ENCODE results near the gene CACNG4.

Gene CACNG4

DNA sequence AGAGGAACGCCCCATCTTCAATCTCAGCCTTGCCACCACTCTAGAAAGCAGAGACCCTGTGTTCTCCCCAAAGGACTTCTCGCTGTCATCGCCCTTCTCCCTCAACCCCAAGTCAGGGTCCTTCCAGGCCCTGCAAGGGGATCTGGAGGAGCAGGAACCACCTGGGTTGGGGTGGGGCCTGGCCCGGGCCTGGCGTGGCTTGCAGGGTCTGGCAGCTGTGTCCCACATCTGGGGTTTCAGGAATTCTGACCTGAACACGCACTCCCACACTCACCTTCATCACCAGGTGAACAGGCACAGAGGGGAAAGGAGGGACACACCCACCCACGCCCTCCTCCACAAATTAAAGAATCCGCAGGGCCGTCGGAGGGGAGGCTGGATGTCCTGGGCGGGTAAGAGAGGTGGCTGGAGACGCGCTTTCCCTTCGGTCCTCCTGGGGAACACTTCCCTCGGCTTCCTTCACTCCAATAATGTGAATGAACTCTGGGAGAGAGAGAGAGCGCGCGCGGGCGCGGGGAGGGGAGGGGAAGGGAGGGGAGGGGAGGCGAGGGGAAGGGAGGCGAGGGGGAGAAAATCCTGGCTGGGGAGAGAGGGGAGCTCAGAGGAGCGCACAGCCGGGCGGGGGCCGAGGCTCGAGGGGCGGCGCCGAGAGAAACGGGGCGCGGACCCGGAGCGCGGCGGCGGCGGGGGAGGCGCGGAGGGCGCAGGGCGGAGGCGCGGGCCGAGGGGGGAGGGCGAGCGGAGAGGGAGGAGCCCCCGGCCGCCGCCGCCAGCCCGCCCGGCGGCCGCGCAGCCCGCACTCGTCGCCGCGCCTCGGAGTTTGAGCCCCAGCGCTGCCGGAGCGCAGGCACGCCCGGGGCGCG lies at the start of gene CACNG4:
TSS of gene CACNG4 (plus strand) at position 799 of the 863 bp plus-strand sequence. CDS start 205 bp downstream, outside the sequence.
- DNase-seq (ENCODE audit: low read depth), result no peak

DNA sequence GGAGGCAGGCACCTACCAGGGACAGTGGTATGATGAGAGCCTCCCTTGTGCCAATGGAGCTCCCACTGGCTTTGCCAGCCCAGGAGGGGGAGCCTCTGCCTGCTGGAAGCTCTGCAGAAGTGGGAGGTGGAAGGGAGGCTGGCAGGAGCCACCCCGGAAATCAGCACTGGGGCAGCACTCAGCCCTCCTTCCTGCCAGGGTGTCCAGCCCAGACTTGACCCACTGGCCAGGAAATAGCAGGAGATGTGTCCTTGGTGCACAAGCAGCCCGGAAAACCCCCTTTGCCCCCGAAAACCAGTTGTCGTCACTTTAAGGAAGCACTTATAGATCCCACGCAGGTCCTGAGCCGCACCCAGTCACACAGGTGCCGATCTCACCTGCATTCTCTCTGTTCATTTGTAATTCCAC lies 49.3 kb upstream of the CACNG4 start:
- no peak for DNase-seq (ENCODE audit: low read depth)

- DNase-seq (ENCODE audit: low read depth), result no peak
These were observed 48.7 kb upstream of the CACNG4 start for GRCh38 chr17:66915792-66916191.

GRCh38 chr17:66916946-66917345 lies 47.6 kb upstream of the CACNG4 start:
- no peak for DNase-seq (ENCODE audit: low read depth)

DNA sequence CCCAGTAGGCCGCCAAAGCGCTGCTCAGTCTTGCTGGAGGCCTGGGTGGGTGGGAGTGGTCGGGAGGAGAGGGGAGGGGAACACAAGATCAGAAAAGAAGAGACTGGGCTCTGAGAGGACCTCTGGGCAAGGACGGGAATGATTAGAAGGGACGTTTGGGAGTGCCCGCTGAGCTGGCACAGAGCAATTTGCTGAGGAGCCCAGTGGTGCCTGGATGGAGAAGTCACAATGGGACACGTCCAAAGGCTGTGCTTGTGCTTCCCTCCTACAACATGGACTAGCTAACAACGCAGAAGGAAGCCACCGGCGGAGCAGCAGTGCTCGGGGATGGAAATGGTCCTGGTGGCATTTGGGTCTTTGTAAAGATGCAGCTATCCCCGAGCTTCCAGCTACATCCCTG lies 45.6 kb upstream of the CACNG4 start:
- DNase-seq (ENCODE audit: low read depth), result no peak

GRCh38 chr17:66920435-66920834 lies 44.1 kb upstream of the CACNG4 start:
- DNase-seq (ENCODE audit: low read depth), result no peak

DNA sequence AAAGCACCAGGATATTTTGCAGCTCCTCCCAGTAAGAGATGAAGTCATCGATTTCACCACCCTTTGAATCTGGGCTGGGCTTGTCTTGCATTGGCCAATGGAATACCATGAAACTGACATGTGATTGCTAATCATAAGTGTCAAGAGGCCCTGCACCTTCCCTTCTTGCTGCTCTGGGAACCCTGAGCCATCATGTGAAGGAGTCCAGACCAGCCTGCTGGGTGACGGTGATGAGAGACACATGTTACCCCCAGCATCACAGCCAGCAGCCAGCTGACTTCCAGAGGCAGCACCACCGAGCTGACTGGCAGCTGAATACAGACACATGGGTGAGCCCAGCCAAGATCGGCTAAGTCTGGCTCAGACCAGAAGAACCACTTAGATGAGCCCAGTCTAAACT lies 43.6 kb upstream of the CACNG4 start:
- no peak for DNase-seq (ENCODE audit: low read depth)

- no peak for DNase-seq (ENCODE audit: low read depth)
These were observed 40.6 kb upstream of the CACNG4 start for GRCh38 chr17:66923886-66924285.

GRCh38 chr17:66925811-66926500 lies 38.6 kb upstream of the CACNG4 start:
- no peak for DNase-seq (ENCODE audit: low read depth)

DNA sequence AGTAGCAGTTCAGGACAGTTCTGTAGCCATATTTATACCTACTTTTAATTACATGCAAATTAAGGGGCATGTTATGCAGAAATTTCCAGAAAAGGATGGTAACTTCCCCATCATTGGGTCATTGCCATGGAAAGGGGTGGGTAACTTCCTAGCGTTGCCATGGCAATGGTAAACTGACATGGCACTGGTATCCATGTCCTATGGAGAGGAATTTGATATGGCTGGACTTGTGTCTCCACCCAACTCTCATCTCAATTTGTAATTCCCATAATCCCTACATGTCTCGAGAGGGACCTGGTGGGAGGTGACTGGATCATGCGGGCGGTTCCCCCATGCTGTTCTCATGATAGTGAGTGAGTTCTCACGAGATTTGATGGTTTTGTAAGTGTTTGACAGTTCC lies 35.6 kb upstream of the CACNG4 start:
- DNase-seq (ENCODE audit: low read depth), result no peak

DNA sequence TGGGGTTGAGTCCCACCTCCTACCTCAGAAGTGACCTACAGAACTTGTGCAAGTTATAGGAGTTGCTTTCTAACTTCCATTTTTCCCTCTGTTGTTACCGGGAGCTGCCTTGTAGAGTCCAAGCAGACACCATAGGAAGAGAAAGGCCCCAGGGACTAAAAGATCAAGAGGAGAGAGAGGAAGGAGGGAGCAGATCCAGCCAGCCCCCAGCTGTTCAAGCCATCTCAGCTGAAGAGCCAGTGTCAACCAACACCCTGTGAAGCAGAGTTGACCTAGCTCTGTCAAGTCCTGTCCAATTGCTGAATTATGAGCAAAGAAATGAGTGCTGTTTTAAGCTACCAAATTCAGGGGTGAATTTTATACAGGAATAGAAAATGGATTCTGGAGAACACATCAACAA lies 34.9 kb upstream of the CACNG4 start:
- DNase-seq (ENCODE audit: low read depth), result no peak

- no peak for DNase-seq (ENCODE audit: low read depth)
These were observed 33.6 kb upstream of the CACNG4 start for GRCh38 chr17:66930933-66931332.

DNA sequence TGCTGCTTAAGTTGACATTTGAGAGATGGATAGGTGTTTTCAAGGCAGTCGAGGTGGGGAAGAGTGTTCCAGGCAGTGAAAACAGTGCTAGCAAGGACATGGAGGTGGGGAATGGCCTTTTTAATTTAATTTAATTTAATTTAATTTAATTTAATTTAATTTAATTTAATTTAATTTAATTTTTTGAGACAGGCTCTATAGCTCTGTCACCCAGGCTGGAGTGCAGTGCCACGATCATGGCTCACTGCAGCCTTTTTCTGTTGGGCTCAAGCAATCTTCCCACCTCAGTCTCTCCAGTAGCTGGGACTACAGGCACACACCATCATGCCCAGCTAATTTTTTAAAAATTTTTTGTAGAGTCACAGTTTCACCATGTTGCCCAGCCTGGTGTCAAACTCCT lies 32.2 kb upstream of the CACNG4 start:
- no peak for DNase-seq (ENCODE audit: low read depth)

DNA sequence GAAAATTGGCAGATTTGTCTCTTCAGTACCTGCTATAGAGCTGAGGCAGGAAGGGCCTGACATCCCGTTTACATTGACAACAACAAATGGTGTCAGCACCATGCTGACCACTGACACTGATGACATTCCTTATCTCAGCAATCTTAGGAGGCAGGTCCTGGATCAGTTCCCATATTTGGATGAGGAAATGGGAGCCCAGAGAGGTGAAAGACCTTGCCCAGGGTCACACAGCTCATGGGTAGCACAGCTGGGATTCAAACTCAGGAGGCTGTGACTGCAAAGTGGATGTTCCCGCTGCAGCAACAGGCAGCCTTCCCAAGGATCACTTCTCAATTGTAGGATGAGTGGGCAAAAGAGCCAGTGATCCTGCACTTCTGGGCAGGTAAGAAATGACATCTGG lies 30.5 kb upstream of the CACNG4 start:
- DNase-seq (ENCODE audit: low read depth), result no peak

DNA sequence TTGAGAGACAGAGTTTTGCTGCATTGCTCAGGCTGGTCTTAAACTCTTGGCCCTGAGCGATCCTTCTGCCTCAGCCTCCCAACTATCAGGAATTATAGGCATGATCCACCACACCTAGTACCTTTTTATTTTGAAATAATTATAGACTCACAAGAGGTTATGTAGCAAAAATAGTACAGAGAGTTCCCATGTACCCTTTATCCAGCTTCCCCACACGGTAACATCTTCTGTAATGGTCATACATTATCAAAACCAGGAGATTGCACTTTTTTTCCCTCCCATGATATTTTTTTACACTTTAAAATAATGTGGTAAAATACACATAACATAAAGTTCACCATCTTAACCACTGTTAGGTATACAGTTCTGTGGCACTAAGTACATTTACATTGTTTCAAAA lies 28.8 kb upstream of the CACNG4 start:
- no peak for DNase-seq (ENCODE audit: low read depth)

DNA sequence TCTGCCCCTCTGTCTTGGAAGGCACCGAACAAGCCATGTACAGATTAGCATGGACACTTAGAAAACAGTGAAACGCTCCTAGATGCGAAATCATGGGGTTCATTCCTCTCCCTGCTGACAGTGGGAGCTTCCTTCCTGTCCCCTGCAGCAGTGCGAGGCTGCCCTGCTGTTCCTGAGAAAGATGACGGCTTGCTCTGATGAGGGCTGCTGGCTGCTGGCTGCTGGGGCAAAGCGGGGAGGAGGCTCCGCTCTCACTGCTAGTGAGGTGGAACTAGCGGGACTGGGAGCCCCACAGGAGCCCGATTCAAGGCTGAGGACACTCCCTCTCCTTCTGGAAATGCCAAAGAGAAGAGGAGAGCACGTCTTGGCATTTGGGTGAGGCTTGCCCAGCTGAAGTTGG lies 25.9 kb upstream of the CACNG4 start:
- DNase-seq (ENCODE audit: low read depth), result no peak

DNA sequence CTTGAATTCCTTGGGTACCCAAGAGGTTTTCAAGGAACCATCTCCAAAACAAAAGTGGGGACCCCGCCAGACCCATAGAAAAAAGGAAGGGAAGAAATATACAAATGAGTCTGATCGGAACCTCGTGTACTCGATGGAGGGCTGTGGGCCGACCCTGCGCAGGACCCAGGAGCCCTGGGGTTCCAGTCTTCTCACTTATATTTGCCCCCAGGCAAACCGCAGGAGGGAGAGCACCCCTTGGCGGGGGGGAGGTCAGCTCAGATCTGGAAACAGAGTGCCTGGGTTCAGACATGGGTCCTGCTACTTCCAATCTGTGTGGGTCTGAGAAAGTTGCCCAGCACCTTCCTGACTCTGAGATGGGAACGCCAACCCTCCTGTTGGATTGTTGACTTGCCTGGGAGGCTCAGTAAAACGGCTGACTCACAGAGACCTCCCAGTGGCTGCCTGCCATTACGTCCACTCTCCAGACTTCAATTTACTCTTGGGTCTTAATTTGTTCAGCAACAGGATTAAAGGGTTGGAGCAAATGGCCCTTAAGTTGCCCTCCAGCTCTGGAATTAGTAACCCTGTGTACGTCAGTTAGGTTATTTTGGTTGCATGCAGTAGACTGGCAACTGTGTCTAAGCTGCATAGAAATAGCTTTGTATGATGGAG lies 24.9 kb upstream of the CACNG4 start:
- no peak for DNase-seq (ENCODE audit: low read depth)

DNA sequence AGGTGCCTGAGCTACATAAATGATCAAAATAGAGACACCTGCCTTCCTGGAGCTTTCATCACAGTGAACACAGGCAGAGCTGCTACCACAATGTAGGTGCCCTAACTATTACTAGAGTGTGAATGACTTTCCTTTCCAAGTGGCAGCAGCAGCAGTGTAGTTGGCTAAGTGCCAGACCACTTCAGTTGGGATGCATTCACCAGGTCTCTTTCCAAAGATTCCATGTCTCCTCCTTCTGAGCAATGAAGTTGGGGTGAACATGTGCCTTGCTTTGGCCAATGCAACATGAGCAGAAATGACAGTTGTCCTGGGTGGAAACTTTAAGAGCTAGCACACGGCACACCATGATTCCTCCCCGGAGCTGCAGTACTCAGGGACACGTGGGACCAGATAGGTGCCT lies 23.3 kb upstream of the CACNG4 start:
- no peak for DNase-seq (ENCODE audit: low read depth)

DNA sequence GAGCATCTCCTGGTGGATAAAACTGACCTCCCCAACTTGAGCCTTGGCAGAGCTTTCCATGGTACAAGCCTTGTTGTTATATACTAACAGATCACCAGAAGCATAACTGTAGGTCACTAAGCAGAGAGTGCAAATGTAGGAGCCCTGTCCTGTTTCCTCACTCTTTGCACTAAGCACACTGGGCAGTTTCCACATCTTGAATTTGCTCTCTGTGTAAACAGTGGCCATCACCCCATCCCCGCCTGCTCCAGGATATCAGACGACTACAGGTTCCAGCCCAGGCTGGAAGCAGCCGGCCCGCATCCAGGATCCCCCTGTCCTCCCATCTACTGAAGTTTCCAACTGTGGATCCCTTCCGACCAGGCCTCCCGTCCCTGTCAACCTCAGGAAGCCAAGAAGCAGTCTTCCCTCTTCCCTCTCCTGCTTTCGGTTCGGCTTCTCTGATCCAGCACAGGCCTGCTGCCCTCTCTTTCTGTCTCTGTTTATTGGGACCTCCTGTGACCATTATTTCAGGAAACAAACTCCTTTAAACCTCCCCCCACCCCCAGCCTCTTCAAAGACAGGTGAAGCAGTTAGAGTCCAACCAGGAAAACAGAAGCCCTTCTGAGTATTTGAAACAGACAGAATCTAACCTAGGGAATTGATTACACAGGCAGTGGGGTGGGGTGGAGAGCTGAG lies 22.6 kb upstream of the CACNG4 start:
- DNase-seq (ENCODE audit: low read depth), result no peak

- DNase-seq (ENCODE audit: low read depth), result no peak
These were observed 21.8 kb upstream of the CACNG4 start for GRCh38 chr17:66942451-66943264.

- DNase-seq (ENCODE audit: low read depth), result no peak
These were observed 21.0 kb upstream of the CACNG4 start for GRCh38 chr17:66943484-66943883.

Measured in GM04503 (cell line).